ENCODE results near the gene ONECUT2. TPM values are rescaled to one million over a fixed set of nuclear protein-coding genes. Genes with fewer than 3 reads are reported as not detected.

Gene ONECUT2
- total and polyA plus RNA-seq, 2 donors (not counting 1 experiment from before 2014, with no cell fraction given): not detected

- Histone ChIP-seq H3K79me2 (ENCODE audit: control insufficient read depth, insufficient read depth, low read length) (no peaks in the 10 kb centered on the region), H3K4me2 (replicated peaks; ENCODE audit: low read depth, low read length, poor library complexity, severe bottlenecking) (no peak overlapping the region), H4K20me1 (ENCODE audit: control insufficient read depth, insufficient read depth, low read length, poor library complexity, severe bottlenecking) (no peaks in the 10 kb centered on the region), H2AFZ (ENCODE audit: insufficient read depth, low read depth, low read length, poor library complexity, severe bottlenecking) (no peak overlapping the region), H3K4me3 (ENCODE audit: control extremely low read depth in 1 of 5, extremely low read depth in 1 of 5, insufficient read depth in 1 of 5, low read depth in 2 of 5, low read length in 4 of 5) (no peak overlapping the region), H3K27me3 (replicated peaks in 1 of 4; ENCODE audit: control extremely low read depth in 1 of 4, control insufficient read depth in 3 of 4, insufficient read depth in 4 of 4, low read length in 3 of 4) (peaks cover 0 to 68% (median 57%) of the 10 kb centered on the region in 4 experiments), H3K9me3 (ENCODE audit: control extremely low read depth in 1 of 3, control insufficient read depth in 2 of 3, insufficient read depth in 1 of 3, low read length in 2 of 3) (peaks cover 2 to 40% (median 5%) of the 10 kb centered on the region in 3 donors), H3K4me1 (ENCODE audit: control insufficient read depth in 2 of 2, insufficient read depth in 2 of 2, low read length in 2 of 2) (peaks cover 33 to 39% of the 10 kb centered on the region in 2 donors), H3K36me3 (replicated peaks in 1 of 2; ENCODE audit: control extremely low read depth in 1 of 2, control insufficient read depth in 1 of 2, extremely low read depth in 1 of 2, insufficient read depth in 2 of 2, low read length in 1 of 2) (no peaks in the 10 kb centered on the region), H3K9ac (ENCODE audit: low read length) (no peak overlapping the region), H3K27ac (ENCODE audit: low read length in 2 of 2) (no peak overlapping the region)
- TF ChIP-seq EZH2 (IDR thresholded peaks at IDR 0.05; ENCODE audit: borderline replicate concordance, insufficient read depth, low read depth, low read length, poor library complexity, severe bottlenecking) (no peak), CTCF (IDR thresholded peaks at IDR 0.05) (no peak)
- Mint-ChIP-seq H3K27ac (no peak overlapping the region), H3K27me3 (peaks cover 77% of the 10 kb centered on the region), H3K4me1 (peaks cover 25% of the 10 kb centered on the region), H3K4me3 (no peak overlapping the region), H3K9me3 (ENCODE audit: insufficient read depth) (no peaks in the 10 kb centered on the region)
- ChIA-PET POLR2A (no interaction called here), CTCF (no interaction called here)
- no CpG with 5 or more reads among the region's 3 CpGs for WGBS (ENCODE audit: insufficient coverage)
- DNase-seq (no peak), ATAC-seq (ENCODE audit: low read depth) (no peak)
- intact Hi-C loops (cut with micrococcal nuclease): no loop called here
These were observed 8.5 kb downstream of the ONECUT2 start for GRCh38 chr18:57443702-57444101.

- no peak overlapping the region for H3K9ac ChIP-seq (ENCODE audit: low read length)
- Mint-ChIP-seq H3K4me1 (peaks cover 19% of the 10 kb centered on the region), H3K9me3 (ENCODE audit: insufficient read depth) (no peaks in the 10 kb centered on the region), H3K4me3 (no peak overlapping the region), H3K27me3 (peaks cover 75% of the 10 kb centered on the region), H3K27ac (no peak overlapping the region)
- WGBS (ENCODE audit: insufficient coverage): 53% methylated on average over 2 of the region's 3 CpGs
- no peak overlapping the region for H2AFZ ChIP-seq (ENCODE audit: insufficient read depth, low read depth, low read length, poor library complexity, severe bottlenecking)
- H3K4me1 ChIP-seq (ENCODE audit: control insufficient read depth in 2 of 2, insufficient read depth in 2 of 2, low read length in 2 of 2): peaks cover 26 to 33% of the 10 kb centered on the region in 2 donors
- TF ChIP-seq EZH2 (IDR thresholded peaks at IDR 0.05; ENCODE audit: borderline replicate concordance, insufficient read depth, low read depth, low read length, poor library complexity, severe bottlenecking) (no peak), CTCF (IDR thresholded peaks at IDR 0.05) (no peak)
- no peaks in the 10 kb centered on the region for H3K36me3 ChIP-seq (replicated peaks in 1 of 2; ENCODE audit: control extremely low read depth in 1 of 2, control insufficient read depth in 1 of 2, extremely low read depth in 1 of 2, insufficient read depth in 2 of 2, low read length in 1 of 2)
- intact Hi-C loops (cut with micrococcal nuclease): no loop called here
- CTCF ChIA-PET: interaction anchor here (1.5 kb wide), 1 partner anchor 741 kb away, joined by 3 read pairs; no protein-coding TSS in a partner anchor
- no peaks in the 10 kb centered on the region for H3K79me2 ChIP-seq (ENCODE audit: control insufficient read depth, insufficient read depth, low read length)
- peaks cover 1 to 33% (median 2%) of the 10 kb centered on the region in 3 donors for H3K9me3 ChIP-seq (ENCODE audit: control extremely low read depth in 1 of 3, control insufficient read depth in 2 of 3, insufficient read depth in 1 of 3, low read length in 2 of 3)
- POLR2A ChIA-PET: no interaction called here
- no peak overlapping the region for H3K27ac ChIP-seq (ENCODE audit: low read length in 2 of 2)
- no peak overlapping the region for H3K4me2 ChIP-seq (replicated peaks; ENCODE audit: low read depth, low read length, poor library complexity, severe bottlenecking)
- ATAC-seq (ENCODE audit: low read depth) (no peak), DNase-seq (no peak)
- H3K27me3 ChIP-seq (replicated peaks in 1 of 4; ENCODE audit: control extremely low read depth in 1 of 4, control insufficient read depth in 3 of 4, insufficient read depth in 4 of 4, low read length in 3 of 4): peaks cover 0 to 61% (median 50%) of the 10 kb centered on the region in 4 experiments
- H3K4me3 ChIP-seq (ENCODE audit: control extremely low read depth in 1 of 5, extremely low read depth in 1 of 5, insufficient read depth in 1 of 5, low read depth in 2 of 5, low read length in 4 of 5): no peak overlapping the region
- no peaks in the 10 kb centered on the region for H4K20me1 ChIP-seq (ENCODE audit: control insufficient read depth, insufficient read depth, low read length, poor library complexity, severe bottlenecking)
These were observed 9.2 kb downstream of the ONECUT2 start for GRCh38 chr18:57444301-57444759.

Measured in B cell (primary cell).